PC-9 (cell line): ENCODE results near the gene MIEF1.

ENCODE experiments used
- CTCF ChIP-seq: fragments of 200-600 bp; sonication (generic); conservative IDR thresholded peaks from 2 replicates; pipeline ENCODE4 v1.6.1; 2017; ENCODE audit warnings: mixed run types, antibody characterized with exemption, mild to moderate bottlenecking, moderate library complexity
- EZH2 ChIP-seq: fragments of 200-600 bp; sonication (generic); IDR thresholded peaks from 2 replicates; pipeline ENCODE4 v1.8.0; 2017; ENCODE audit warnings: antibody characterized with exemption, low read depth

GRCh38 chr22:39558254-39558727 is 56.2 kb downstream of the MIEF1 start:
- TF ChIP-seq CTCF (no peak), EZH2 (no peak)
